Ovary (tissue), 9 donors: ENCODE measurements around the gene MAP3K2. TPM values are rescaled to one million over a fixed set of nuclear protein-coding genes. Genes with fewer than 3 reads are reported as not detected.

Experiments
- DNase-seq, 5 donors: peaks; one replicate each; pipeline ENCODE4 v3.0.0-alpha.2; 2019 to 2020
- H3K27ac ChIP-seq, 2 donors: fragments of 200-600 bp; one replicate each; pipeline versions ENCODE4 v1.5.1 to v1.8.0; 2019 to 2022
- H3K27me3 ChIP-seq: fragments of 200-600 bp; one replicate; pipeline ENCODE4 v1.8.0; 2022
- H3K36me3 ChIP-seq: fragments of 200-600 bp; sonication (generic); one replicate; pipeline ENCODE4 v1.5.1; 2019
- H3K4me1 ChIP-seq: one replicate; pipeline ENCODE4 v1.8.1; 2013; ENCODE audit warnings: mild to moderate bottlenecking, moderate library complexity; ENCODE audit not compliant: insufficient read depth
- H3K4me3 ChIP-seq: fragments of 200-600 bp; sonication (generic); one replicate; pipeline ENCODE4 v1.5.1; 2017
- H3K9me3 ChIP-seq, 2 donors: fragments of 200-600 bp in 1 of 2; sonication (generic) in 1 of 2; one replicate each; pipeline versions ENCODE4 v1.5.1 to v1.8.1; 2013 to 2019; ENCODE audit warnings: mild to moderate bottlenecking in 1 of 2, moderate library complexity in 1 of 2
- CTCF ChIP-seq, 3 donors: fragments of 450-650 bp in 2 of 3; fragments of 200-600 bp in 1 of 3; IDR thresholded peaks; one replicate each; pipeline versions ENCODE4 v1.5.1 to v1.8.0; 2016 to 2022; ENCODE audit warnings: antibody characterized with exemption in 3 of 3, mild to moderate bottlenecking in 1 of 3
- EP300 ChIP-seq: sonication (generic); formaldehyde crosslinking; IDR thresholded peaks from one replicate; pipeline ENCODE4 v1.6.1; 2017; ENCODE audit warnings: antibody characterized with exemption
- POLR2A ChIP-seq: fragments of 450-650 bp; IDR thresholded peaks from one replicate; pipeline ENCODE4 v1.6.1; 2017; ENCODE audit warnings: antibody characterized with exemption, mild to moderate bottlenecking, moderate library complexity
- WGBS, 3 donors: extraction: QIAGEN DNeasy Blood & Tissue Kit in 1 of 3; methylation state at CpG; one replicate each; pipeline versions ENCODE4 v1.1.5 to v1.1.7; 2013 to 2017; 5-methylcytosine and 5-hydroxymethylcytosine counted together
- intact Hi-C, 4 donors: fragments of 100-400 bp; cut with DNase I; formaldehyde crosslinking; loops; one replicate each; pipeline versions ENCODE4 v1.11.0 to v1.15.1; 2022 to 2023
- polyA plus RNA-seq, 2 donors: library from polyadenylated mRNA; stranded (reverse); fragments of 200-250 nt in 1 of 2; fragments of 350-450 nt in 1 of 2; fragmentation: Illumina TruSeq in 1 of 2; extraction: RNeasy Lipid Tissue Mini Kit (QIAGEN cat#74804) in 1 of 2; gene quantifications; one replicate each; pipeline ENCODE4 v1.2.3, GENCODE V29; 2013 to 2014
- total RNA-seq, 7 donors: library from RNA; depleted of rRNA in 2 of 7; stranded (reverse); fragments of >200 nt in 2 of 7; fragmentation: NEBNext Ultra II Directional in 3 of 7; extraction: Animal tissue kit (Norgen Biotek cat#: 25700) in 3 of 7; gene quantifications; one replicate each; pipeline versions ENCODE4 v1.1.0 to v1.2.4, GENCODE V29; 2016 to 2023
- donor health status: DM: no; HTN: no; CAD: no; lungs with moderate emphysema.
- donor health status: DM: no; HTN: no; CAD: no.
- donor health status: Bipolar disorder and iron deficiency.
- donor health status: DM: yes; HTN: yes; CAD: no.
- donor health status: DM: no; HTN: no; CAD: no.
- donor health status: DM: yes; HTN: yes; CAD: no.

Gene MAP3K2
- total and polyA plus RNA-seq, 9 donors: 7.2 to 78.4 (median 55.8) TPM

DNA sequence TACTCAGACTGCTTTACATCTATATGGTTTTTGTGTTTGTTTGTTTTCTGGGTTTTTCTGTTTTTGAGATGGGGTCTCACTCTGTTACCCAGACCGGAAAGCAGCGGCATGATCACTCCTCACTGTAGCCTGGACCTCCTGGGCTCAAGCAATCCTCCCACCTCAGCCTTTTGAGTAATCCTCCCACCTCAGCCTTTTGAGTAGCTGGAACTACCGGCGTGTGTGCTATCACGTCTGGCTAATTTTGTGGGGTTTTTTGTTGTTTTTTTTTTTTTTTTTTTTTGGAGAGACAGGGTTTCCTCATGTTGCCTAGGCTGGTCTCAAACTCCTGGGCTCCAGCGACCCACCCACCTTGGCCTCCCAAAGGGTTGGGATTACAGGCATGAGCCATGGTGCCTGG is 9.1 kb downstream of the MAP3K2 start:
- no peak for DNase-seq
- H3K27me3 ChIP-seq: no peaks in the 10 kb centered on the region
- no peak overlapping the region for H3K4me3 ChIP-seq
- peaks cover 2% of the 10 kb centered on the region for H3K4me1 ChIP-seq
- 66 to 76% (median 76%) methylated on average over 6 of the region's 6 CpGs for WGBS, 3 donors
- TF ChIP-seq POLR2A (no peak), EP300 (no peak), CTCF (IDR thresholded peaks at IDR 0.05) (no peak)
- H3K9me3 ChIP-seq: no peaks in the 10 kb centered on the region
- H3K27ac ChIP-seq: no peak overlapping the region
- H3K36me3 ChIP-seq: no peaks in the 10 kb centered on the region
- intact Hi-C loops: no loop called here

GRCh38 chr2:127377262-127377661 is 10.5 kb downstream of the MAP3K2 start:
- 87 to 98% (median 97%) methylated on average over 1 of the region's 1 CpG for WGBS, 3 donors
- H3K27ac ChIP-seq: no peak overlapping the region
- DNase-seq: no peak
- H3K4me3 ChIP-seq: no peak overlapping the region
- peaks cover 2% of the 10 kb centered on the region for H3K4me1 ChIP-seq
- no peaks in the 10 kb centered on the region for H3K9me3 ChIP-seq
- no peaks in the 10 kb centered on the region for H3K27me3 ChIP-seq
- no peaks in the 10 kb centered on the region for H3K36me3 ChIP-seq
- intact Hi-C loops: no loop called here
- no peak for TF ChIP-seq POLR2A
- no peak for TF ChIP-seq EP300
- no peak for TF ChIP-seq CTCF (IDR thresholded peaks at IDR 0.05)

DNA sequence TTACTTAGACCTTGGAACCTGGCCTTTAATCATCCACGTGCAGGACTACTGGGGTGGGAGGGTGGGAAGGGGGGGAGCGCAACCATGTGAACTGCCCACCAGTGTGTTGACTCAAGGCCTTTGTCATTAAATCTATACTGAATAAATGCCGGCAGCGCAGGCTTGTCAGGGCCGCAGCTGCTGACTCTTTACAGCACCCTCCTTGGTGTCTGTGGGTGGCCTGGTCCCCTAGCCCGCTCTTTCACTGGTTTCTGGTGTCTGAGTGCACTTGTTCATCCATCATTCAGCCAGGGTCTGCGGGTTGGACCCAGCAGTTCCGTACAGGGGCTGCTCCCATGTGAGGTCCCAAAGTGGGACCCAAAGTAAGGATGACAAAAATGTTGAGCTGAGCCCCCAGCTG is 11.5 kb downstream of the MAP3K2 start:
- no peak for TF ChIP-seq POLR2A
- no peak for TF ChIP-seq CTCF (IDR thresholded peaks at IDR 0.05)
- no peak for TF ChIP-seq EP300
- H3K9me3 ChIP-seq: no peaks in the 10 kb centered on the region
- intact Hi-C loops: no loop called here
- peaks cover 2% of the 10 kb centered on the region for H3K4me1 ChIP-seq
- 93 to 96% (median 95%) methylated on average over 8 of the region's 8 CpGs for WGBS, 3 donors
- no peaks in the 10 kb centered on the region for H3K27me3 ChIP-seq
- H3K27ac ChIP-seq: no peak overlapping the region
- no peak overlapping the region for H3K4me3 ChIP-seq
- no peak for DNase-seq
- H3K36me3 ChIP-seq: no peaks in the 10 kb centered on the region

DNA sequence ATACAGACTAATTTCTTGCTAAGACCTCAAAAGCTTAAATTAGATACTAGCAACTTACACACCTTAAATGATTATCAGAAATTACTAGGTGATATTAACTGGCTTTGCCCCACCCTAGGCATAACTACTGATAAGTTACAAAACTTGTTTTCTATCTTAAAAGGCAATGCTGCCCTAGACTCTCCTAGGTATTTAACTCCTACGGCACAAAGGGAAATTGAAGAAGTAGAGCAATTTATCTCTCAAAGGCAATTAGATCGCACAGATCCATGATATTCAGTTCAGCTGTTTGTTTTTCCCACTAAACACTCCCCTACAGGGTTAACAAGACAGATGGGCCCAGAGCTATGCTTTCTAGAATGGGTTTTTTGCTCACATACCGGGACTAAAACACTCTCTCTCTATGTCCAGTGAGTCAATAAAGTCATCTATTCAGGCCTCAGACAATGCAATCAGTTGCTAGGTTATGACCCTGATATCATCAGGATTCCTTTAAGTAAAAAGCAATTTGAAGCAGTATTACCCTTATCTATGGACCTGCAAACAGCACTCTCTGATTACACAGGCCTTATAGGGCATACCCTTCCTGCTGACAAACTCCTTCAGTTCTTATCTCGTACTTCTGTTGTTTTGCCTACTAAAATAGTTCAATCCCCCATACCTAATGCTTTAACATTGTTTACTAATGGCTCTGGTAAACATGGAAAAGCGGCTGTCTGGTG is 14.3 kb downstream of the MAP3K2 start:
- H3K27me3 ChIP-seq: no peaks in the 10 kb centered on the region
- no peak overlapping the region for H3K27ac ChIP-seq
- H3K4me1 ChIP-seq: peaks cover 2% of the 10 kb centered on the region
- H3K9me3 ChIP-seq: no peaks in the 10 kb centered on the region
- H3K36me3 ChIP-seq: no peaks in the 10 kb centered on the region
- DNase-seq: no peak
- 90 to 94% (median 93%) methylated on average over 5 of the region's 5 CpGs for WGBS, 3 donors
- TF ChIP-seq POLR2A (no peak), EP300 (no peak), CTCF (IDR thresholded peaks at IDR 0.05) (no peak)
- H3K4me3 ChIP-seq: no peak overlapping the region
- intact Hi-C loops: no loop called here
